ENCODE results near the gene CDCA5. TPM values are rescaled to one million over a fixed set of nuclear protein-coding genes. Genes with fewer than 3 reads are reported as not detected.
A peak's percentile ranks its signal among the peaks of the same experiment; 100 is the strongest.

Gene CDCA5
- total RNA-seq, 1 donor: 15.5 TPM

DNA sequence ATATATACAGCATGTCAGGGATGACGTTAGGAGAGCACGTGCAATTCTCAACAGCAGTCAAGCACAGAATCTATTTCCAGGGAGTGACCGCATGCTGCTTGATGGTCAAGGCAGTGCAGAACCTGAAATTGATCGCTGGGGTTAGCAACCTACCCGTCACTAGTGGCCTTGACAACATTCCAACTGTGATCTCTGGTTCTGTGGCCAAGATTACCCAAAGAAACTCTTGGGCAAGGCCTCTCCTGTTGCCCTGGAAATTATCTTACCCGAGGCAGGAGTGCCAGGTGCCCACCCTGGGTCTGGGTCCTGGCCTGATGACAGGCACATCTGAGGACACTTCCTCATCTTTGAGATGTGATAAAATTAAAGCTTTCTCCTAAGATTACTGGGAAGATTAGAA is 30.0 kb upstream of the CDCA5 start:
- no peak for DNase-seq (ENCODE audit: low read depth)
- no peak overlapping the region for H3K4me3 ChIP-seq (ENCODE audit: low read depth, low read length)
- TF ChIP-seq CTCF (IDR thresholded peaks at IDR 0.05; ENCODE audit: insufficient read depth, low read depth, low read length): no peak

DNA sequence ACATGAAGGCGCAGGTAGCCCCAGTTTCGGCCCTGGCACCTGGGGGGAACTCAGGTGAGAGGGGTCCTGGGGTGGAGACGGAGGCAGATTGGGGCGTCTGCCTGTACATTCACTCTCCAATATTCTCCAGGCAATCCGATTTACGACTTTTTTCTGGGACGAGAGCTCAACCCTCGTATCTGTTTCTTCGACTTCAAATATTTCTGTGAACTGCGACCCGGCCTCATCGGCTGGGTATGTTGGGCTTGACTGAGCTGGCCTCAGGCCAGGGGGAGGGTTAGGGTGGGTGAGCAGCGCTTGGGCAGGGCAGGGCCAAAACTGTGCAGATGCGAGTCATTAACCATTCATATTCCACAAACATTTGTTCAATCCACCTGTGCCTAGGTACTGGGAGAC is 29.5 kb upstream of the CDCA5 start:
- DNase-seq (ENCODE audit: low read depth): peak; percentile 28
- TF ChIP-seq CTCF (IDR thresholded peaks at IDR 0.05; ENCODE audit: insufficient read depth, low read depth, low read length): no peak
- H3K4me3 ChIP-seq (ENCODE audit: low read depth, low read length): peak overlapping the region; percentile 69

- TF ChIP-seq CTCF (IDR thresholded peaks at IDR 0.05; ENCODE audit: insufficient read depth, low read depth, low read length): peak; percentile 78
- DNase-seq (ENCODE audit: low read depth): peak; percentile 43
Observed at GRCh38 chr11:65112546-65113360, 28.9 kb upstream of the CDCA5 start.

GRCh38 chr11:65111744-65112545 is 28.1 kb upstream of the CDCA5 start, which contains the start of gene TM7SF2:
Gene TM7SF2, plus strand, starts transcription at chr11:65111872. Its CDS starts 144 bp downstream, at chr11:65112016.
- DNase-seq (ENCODE audit: low read depth): peak; percentile 94
- no peak for TF ChIP-seq CTCF (IDR thresholded peaks at IDR 0.05; ENCODE audit: insufficient read depth, low read depth, low read length)
- peak within 1 kb of the TSS; percentile 69 for H3K4me3 ChIP-seq (ENCODE audit: low read depth, low read length)

More at GRCh38 chr11:65112546-65113360, 28.9 kb upstream of the CDCA5 start:
- peak overlapping the region; percentile 69 for H3K4me3 ChIP-seq (ENCODE audit: low read depth, low read length)

- TF ChIP-seq CTCF (IDR thresholded peaks at IDR 0.05; ENCODE audit: insufficient read depth, low read depth, low read length): no peak
- no peak for DNase-seq (ENCODE audit: low read depth)
- no peak overlapping the region for H3K4me3 ChIP-seq (ENCODE audit: low read depth, low read length)
Observed at GRCh38 chr11:65111159-65111743, 27.4 kb upstream of the CDCA5 start.

GRCh38 chr11:65110354-65110861 is 26.6 kb upstream of the CDCA5 start:
- H3K4me3 ChIP-seq (ENCODE audit: low read depth, low read length): no peak overlapping the region
- peak; percentile 79 for DNase-seq (ENCODE audit: low read depth)
- peak; percentile 98 for TF ChIP-seq CTCF (IDR thresholded peaks at IDR 0.05; ENCODE audit: insufficient read depth, low read depth, low read length)

Data from fibroblast of villous mesenchyme (primary cell).